HepG2 (cell line): ENCODE results near the gene RFTN1. TPM values are rescaled to one million over a fixed set of nuclear protein-coding genes. Genes with fewer than 3 reads are reported as not detected.

Experiments used
- ATAC-seq: fragments of 200-7000 bp; cut with Tn5 transposase; 3 replicates; pipeline ENCODE4 v1.9.1; 2020; ENCODE audit warnings: mild to moderate bottlenecking, moderate library complexity
- BruUV-seq: library from RNA; stranded (reverse); fragments of 400-500 nt; replicated peaks from 2 replicates; lab custom pipeline; 2021; lab: Mats Ljungman, UMichigan
- CTCF ChIA-PET: fragments of 300-600 bp; formaldehyde crosslinking; extraction: SDS; loops from one replicate; lab custom pipeline; 2021; ENCODE audit warnings: low total read pairs, inconsistent platforms, low intra/inter-chr PET ratio; lab: Yijun Ruan, JAX
- POLR2A ChIA-PET: fragments of 350-600 bp; sonication (Branson Sonifier 250); formaldehyde crosslinking; loops from one replicate; lab custom pipeline; 2020; ENCODE audit warnings: antibody characterized with exemption, inconsistent platforms; lab: Yijun Ruan, JAX
- DNase-seq: peaks from one replicate; pipeline ENCODE4 v3.0.0-alpha.2; 2015; ENCODE audit warnings: low spot score
- FAIRE-seq: peaks from 3 replicates; lab custom pipeline; 2011; peaks lifted over from hg19 to GRCh38; lab: Jason Lieb, UNC
- H2AFZ ChIP-seq: one replicate; pipeline ENCODE4 v1.6.1; 2011; ENCODE audit warnings: low read length, inconsistent platforms
- H3K27ac ChIP-seq: fragments of 300-600 bp; 3 replicates; pipeline ENCODE4 v1.8.0; 2011; ENCODE audit warnings: mixed run types, mild to moderate bottlenecking, mixed read lengths, low read length, inconsistent platforms; ENCODE audit not compliant: insufficient read depth; ENCODE audit errors: extremely low read length
- H3K27me3 ChIP-seq, 2 experiments: fragments of 200-600 bp in 1 of 2; 2 replicates in 1 of 2; 3 replicates in 1 of 2; pipeline versions ENCODE4 v1.6.0 to v1.8.0; 2011; ENCODE audit warnings: low read length in 2 of 2, mild to moderate bottlenecking in 2 of 2, moderate library complexity in 2 of 2, inconsistent platforms in 1 of 2; ENCODE audit not compliant: insufficient read depth in 2 of 2, control insufficient read depth in 1 of 2
- H3K36me3 ChIP-seq, 2 experiments: fragments of 200-600 bp in 1 of 2; replicated peaks in 1 of 2; 2 replicates in 1 of 2; 3 replicates in 1 of 2; pipeline versions ENCODE4 v1.5.1 to v1.8.0; 2011; ENCODE audit warnings: low read length in 2 of 2, inconsistent platforms in 1 of 2; ENCODE audit not compliant: insufficient read depth in 2 of 2, control insufficient read depth in 1 of 2
- H3K4me1 ChIP-seq: 2 replicates; pipeline ENCODE4 v1.5.1; 2012; ENCODE audit warnings: low read length, inconsistent platforms; ENCODE audit not compliant: insufficient read depth
- H3K4me2 ChIP-seq: 2 replicates; pipeline ENCODE4 v1.6.0; 2011; ENCODE audit warnings: low read depth, low read length, inconsistent platforms
- H3K4me3 ChIP-seq, 3 experiments: fragments of 200-600 bp in 1 of 3; sonication (generic), shearing (Covaris generic) in 1 of 3; replicated peaks in 1 of 3; 2 replicates each; pipeline ENCODE4 v1.5.1; 2011 to 2016; ENCODE audit warnings: low read length in 3 of 3, inconsistent platforms in 2 of 3, low read depth in 2 of 3, mild to moderate bottlenecking in 2 of 3, control low read depth in 1 of 3, mixed read lengths in 1 of 3; ENCODE audit not compliant: insufficient read depth in 1 of 3
- H3K79me2 ChIP-seq: one replicate; pipeline ENCODE4 v1.6.1; 2011; ENCODE audit warnings: low read length, inconsistent platforms; ENCODE audit not compliant: insufficient read depth
- H3K9ac ChIP-seq: 2 replicates; pipeline ENCODE4 v1.6.0; 2011; ENCODE audit warnings: mild to moderate bottlenecking, low read depth, low read length, inconsistent platforms; ENCODE audit not compliant: insufficient read depth
- H3K9me3 ChIP-seq: 2 replicates; pipeline ENCODE4 v1.5.1; 2012; ENCODE audit warnings: mild to moderate bottlenecking, low read length
- H4K20me1 ChIP-seq: 2 replicates; pipeline ENCODE4 v1.6.0; 2011; ENCODE audit warnings: inconsistent platforms, mild to moderate bottlenecking, low read length, moderate library complexity; ENCODE audit not compliant: insufficient read depth
- IKZF4 ChIP-seq: sonication (generic); formaldehyde crosslinking; IDR thresholded peaks from 2 replicates; pipeline ENCODE4 v1.5.1; 2020; ENCODE audit warnings: borderline replicate concordance, mild to moderate bottlenecking, low read depth, missing genetic modification reagents; ENCODE audit errors: not compliant biosample characterization
- PHF8 ChIP-seq: sonication (generic); formaldehyde crosslinking; IDR thresholded peaks from 2 replicates; pipeline ENCODE4 v1.5.0; 2020; ENCODE audit warnings: missing genetic modification reagents
- TAF1 ChIP-seq: sonication (generic); formaldehyde crosslinking; IDR thresholded peaks from 2 replicates; pipeline ENCODE4 v1.4.0; 2020; ENCODE audit warnings: missing genetic modification reagents
- TP53 ChIP-seq: sonication (generic); formaldehyde crosslinking; conservative IDR thresholded peaks from 2 replicates; pipeline ENCODE4 v1.4.0; 2020; ENCODE audit warnings: missing genetic modification reagents
- ZNF20 ChIP-seq: sonication (generic); formaldehyde crosslinking; IDR thresholded peaks from 2 replicates; pipeline ENCODE4 v1.4.0; 2020; ENCODE audit warnings: mild to moderate bottlenecking, moderate library complexity, missing genetic modification reagents
- ZNF768 ChIP-seq: sonication (generic); formaldehyde crosslinking; IDR thresholded peaks from 2 replicates; pipeline ENCODE4 v1.4.0; 2020; ENCODE audit warnings: missing genetic modification reagents
- ZSCAN22 ChIP-seq: sonication (generic); formaldehyde crosslinking; IDR thresholded peaks from 2 replicates; pipeline ENCODE4 v1.4.0; 2020; ENCODE audit warnings: mild to moderate bottlenecking, missing genetic modification reagents
- WGBS: methylation state at CpG from one replicate; pipeline ENCODE4 v1.1.6; 2017; ENCODE audit warnings: low lambda C conversion rate; 5-methylcytosine and 5-hydroxymethylcytosine counted together
- in situ Hi-C: cut with HindIII; loops from 2 replicates; pipeline ENCODE4 v1.10.0; 2017; ENCODE audit warnings: low pct_unique_long_range_greater_than_20kb; ENCODE audit not compliant: extremely low pct_ligation_motif_present
- intact Hi-C: fragments of 100-400 bp; cut with micrococcal nuclease; formaldehyde crosslinking; loops from one replicate; pipeline ENCODE4 v1.10.0; 2022; ENCODE audit not compliant: unreplicated experiment
- polyA plus RNA-seq, 8 experiments: library from polyadenylated mRNA; depleted of rRNA in 3 of 8; stranded (reverse) in 7 of 8; unstranded in 1 of 8; fragments of >200 nt; fragmentation: Illumina TruSeq in 4 of 8; extraction: Trizol in 4 of 8; gene quantifications; 2 replicates each; pipeline versions ENCODE4 v1.2.1 to v1.2.3, GENCODE V29; 2011 to 2016; ENCODE audit warnings: low read depth in 4 of 8, missing spikeins in 1 of 8, mixed read lengths in 1 of 8; ENCODE audit not compliant: insufficient read depth in 1 of 8
- total RNA-seq, 5 experiments: library from RNA; depleted of rRNA; stranded (reverse); fragments of >200 nt; fragmentation: Illumina TruSeq; extraction: Trizol; gene quantifications; 2 replicates each; pipeline ENCODE4 v1.2.3, GENCODE V29; 2016; ENCODE audit warnings: low read depth in 1 of 5
- TF ChIP-seq, protein P1 (sequence below): sonication (generic); formaldehyde crosslinking; IDR thresholded peaks from 2 replicates; pipeline ENCODE4 v1.4.0; 2020; ENCODE audit warnings: mild to moderate bottlenecking, low read depth, missing genetic modification reagents

The RFTN1 gene
- total and polyA plus RNA-seq, 2 of the 13 experiments (the other 11 are each of a cell fraction or from before 2014, with no cell fraction given), result not detected

- Histone ChIP-seq H3K9me3 (no peaks in the 10 kb centered on the region), H3K4me2 (no peak overlapping the region), H3K9ac (no peak overlapping the region), H2AFZ (no peak overlapping the region), H3K79me2 (no peaks in the 10 kb centered on the region), H3K36me3 (peaks cover 0 to 2% of the 10 kb centered on the region in 2 experiments; a peak in 3 of 5 replicates), H3K27ac (no peak overlapping the region), H4K20me1 (no peaks in the 10 kb centered on the region), H3K27me3 (no peaks in the 10 kb centered on the region), H3K4me3 (no peak overlapping the region), H3K4me1 (peaks cover 9% of the 10 kb centered on the region; the same call in 1 of the 2 replicates)
- intact Hi-C loops, result no loop called here
- ChIA-PET POLR2A (no interaction called here), CTCF (no interaction called here)
- FAIRE-seq (no peak), ATAC-seq (no peak), DNase-seq (no peak)
- in situ Hi-C loops, result no loop called here
- no peak for TF ChIP-seq TAF1 (CRISPR knock-in tag)
- no peak for TF ChIP-seq ZSCAN22 (CRISPR knock-in tag)
- no peak for TF ChIP-seq IKZF4 (CRISPR knock-in tag)
- no peak for TF ChIP-seq ZNF768 (CRISPR knock-in tag)
- TF ChIP-seq, protein P1, sequence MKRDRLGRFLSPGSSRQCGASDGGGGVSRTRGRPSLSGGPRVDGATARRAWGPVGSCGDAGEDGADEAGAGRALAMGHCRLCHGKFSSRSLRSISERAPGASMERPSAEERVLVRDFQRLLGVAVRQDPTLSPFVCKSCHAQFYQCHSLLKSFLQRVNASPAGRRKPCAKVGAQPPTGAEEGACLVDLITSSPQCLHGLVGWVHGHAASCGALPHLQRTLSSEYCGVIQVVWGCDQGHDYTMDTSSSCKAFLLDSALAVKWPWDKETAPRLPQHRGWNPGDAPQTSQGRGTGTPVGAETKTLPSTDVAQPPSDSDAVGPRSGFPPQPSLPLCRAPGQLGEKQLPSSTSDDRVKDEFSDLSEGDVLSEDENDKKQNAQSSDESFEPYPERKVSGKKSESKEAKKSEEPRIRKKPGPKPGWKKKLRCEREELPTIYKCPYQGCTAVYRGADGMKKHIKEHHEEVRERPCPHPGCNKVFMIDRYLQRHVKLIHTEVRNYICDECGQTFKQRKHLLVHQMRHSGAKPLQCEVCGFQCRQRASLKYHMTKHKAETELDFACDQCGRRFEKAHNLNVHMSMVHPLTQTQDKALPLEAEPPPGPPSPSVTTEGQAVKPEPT (CRISPR knock-in tag), result no peak
- TF ChIP-seq PHF8, result no peak
- no peak for TF ChIP-seq TP53
- TF ChIP-seq ZNF20 (CRISPR knock-in tag), result no peak
- no TSS peak for BruUV-seq
- 96% methylated on average over 5 of the region's 5 CpGs for WGBS
Observed at GRCh38 chr3:16350597-16351318, 162.7 kb downstream of the RFTN1 start.
